HG03442 (cell line): ENCODE data around the gene SATB2.
A peak's percentile ranks its signal among the peaks of the same experiment; 100 is the strongest.

Source experiments
- ATAC-seq: cut with Tn5 transposase; IDR thresholded peaks from one replicate; pipeline ENCODE4 v1.9.1; 2021; ENCODE audit warnings: mild to moderate bottlenecking, moderate library complexity; ENCODE audit not compliant: unreplicated experiment

SATB2 gene

GRCh38 chr2:199457147-199458008 lies at the start of gene SATB2:
Gene SATB2 (minus strand): TSS chr2:199457939. CDS start chr2:199456037, 1,902 bp downstream.
- no peak for ATAC-seq

GRCh38 chr2:199505755-199506403 lies 48.1 kb upstream of the SATB2 start:
- no peak for ATAC-seq

- no peak for ATAC-seq
These were observed 45.4 kb upstream of the SATB2 start for GRCh38 chr2:199503148-199503547.

- ATAC-seq, result no peak
These were observed 41.3 kb upstream of the SATB2 start for GRCh38 chr2:199499005-199499404.

GRCh38 chr2:199495147-199495546 lies 37.4 kb upstream of the SATB2 start:
- no peak for ATAC-seq

GRCh38 chr2:199490049-199490448 lies 32.3 kb upstream of the SATB2 start:
- ATAC-seq, result no peak

GRCh38 chr2:199488772-199489400 lies 31.1 kb upstream of the SATB2 start:
- ATAC-seq, result peak; percentile 72

GRCh38 chr2:199485732-199486335 lies 28.1 kb upstream of the SATB2 start:
- no peak for ATAC-seq

- no peak for ATAC-seq
These were observed 27.2 kb upstream of the SATB2 start for GRCh38 chr2:199484927-199485326.

GRCh38 chr2:199480966-199481365 lies 23.2 kb upstream of the SATB2 start:
- no peak for ATAC-seq

GRCh38 chr2:199477277-199477834 lies 19.6 kb upstream of the SATB2 start:
- no peak for ATAC-seq

- ATAC-seq, result peak; percentile 83
These were observed 13.8 kb upstream of the SATB2 start for GRCh38 chr2:199471443-199472057.

GRCh38 chr2:199470672-199471442 lies 13.1 kb upstream of the SATB2 start:
- no peak for ATAC-seq

GRCh38 chr2:199470361-199470671 lies 12.6 kb upstream of the SATB2 start:
- ATAC-seq, result no peak

GRCh38 chr2:199469514-199470360 lies 12.0 kb upstream of the SATB2 start:
- ATAC-seq, result no peak

- ATAC-seq, result no peak
These were observed 11.1 kb upstream of the SATB2 start for GRCh38 chr2:199468561-199469513.

GRCh38 chr2:199467066-199467822 lies 9.5 kb upstream of the SATB2 start:
- ATAC-seq, result no peak
